HL-60/S4 treated with retinoic acid at 250 ng/mL for 4 days and 3 days (cell line): ENCODE data around the gene AKAP13.

Experiments used
- in situ Hi-C: fragments of 300-500 bp; cut with MboI; formaldehyde crosslinking; loops from 2 replicates; pipeline ENCODE4 v1.7.0; 2022; ENCODE audit warnings: low sequenced_read_pairs

The AKAP13 gene

DNA sequence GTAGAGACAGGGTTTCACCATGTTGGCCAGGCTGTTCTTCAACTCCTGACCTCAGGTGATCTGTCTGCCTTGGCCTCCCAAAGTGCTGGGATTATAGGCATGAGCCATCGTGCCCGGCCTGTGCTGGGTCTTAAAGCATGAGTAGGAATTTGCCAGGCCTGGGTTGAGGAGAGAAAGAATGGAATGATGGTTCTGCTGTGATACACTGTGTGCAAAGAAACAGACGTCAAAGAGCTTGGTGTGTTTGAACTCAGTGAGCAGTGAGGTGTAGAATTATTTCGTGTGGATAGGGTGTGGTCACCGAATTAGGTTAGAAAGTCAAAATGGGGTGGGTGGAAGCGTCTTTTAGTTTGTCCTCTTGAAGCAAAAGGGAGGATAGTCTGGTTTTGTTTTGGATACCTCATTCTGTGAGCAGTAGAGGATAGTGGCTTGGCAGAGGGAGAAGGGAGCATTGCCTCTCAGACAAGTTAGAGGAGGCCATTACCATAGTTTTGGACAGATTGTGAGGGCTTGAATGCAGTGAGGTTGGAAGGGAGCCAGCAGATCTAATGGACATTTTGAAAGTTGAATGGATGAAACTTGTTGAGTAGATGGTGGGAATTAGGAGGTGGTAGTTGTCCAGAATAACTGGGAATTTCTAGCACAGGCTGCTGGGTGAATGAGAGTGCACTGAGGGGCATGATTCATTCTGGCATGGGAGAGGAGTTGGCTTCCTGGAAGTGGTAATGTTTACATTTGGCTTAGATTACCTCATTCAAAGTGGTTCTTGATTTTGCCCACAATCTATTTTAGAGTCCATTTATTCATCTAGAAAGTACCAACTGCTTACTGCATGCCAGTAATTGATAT is 27.2 kb downstream of the AKAP13 start:
- in situ Hi-C loops: no loop called here

DNA sequence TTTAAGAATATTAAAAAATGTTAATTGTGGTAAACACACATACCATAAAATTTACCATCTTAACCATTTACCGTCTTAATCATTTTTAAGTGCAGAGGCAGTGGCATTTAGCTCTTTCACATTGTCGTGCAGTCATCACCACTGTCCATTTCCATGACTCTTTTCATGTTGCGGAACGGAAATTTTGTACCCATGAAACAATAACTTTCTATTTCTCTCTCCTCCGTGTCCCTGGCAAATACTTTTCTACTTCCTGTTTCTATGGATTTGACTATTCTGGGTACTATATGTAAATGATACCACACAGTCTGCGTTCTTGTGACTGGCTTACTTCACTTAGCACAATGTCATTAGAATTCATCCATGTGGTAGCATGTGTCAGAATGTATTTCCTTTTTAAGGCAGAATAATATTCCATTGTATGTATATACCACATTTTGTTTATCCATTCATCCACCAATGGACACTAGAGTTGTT is 27.9 kb downstream of the AKAP13 start:
- in situ Hi-C loops: no loop called here

DNA sequence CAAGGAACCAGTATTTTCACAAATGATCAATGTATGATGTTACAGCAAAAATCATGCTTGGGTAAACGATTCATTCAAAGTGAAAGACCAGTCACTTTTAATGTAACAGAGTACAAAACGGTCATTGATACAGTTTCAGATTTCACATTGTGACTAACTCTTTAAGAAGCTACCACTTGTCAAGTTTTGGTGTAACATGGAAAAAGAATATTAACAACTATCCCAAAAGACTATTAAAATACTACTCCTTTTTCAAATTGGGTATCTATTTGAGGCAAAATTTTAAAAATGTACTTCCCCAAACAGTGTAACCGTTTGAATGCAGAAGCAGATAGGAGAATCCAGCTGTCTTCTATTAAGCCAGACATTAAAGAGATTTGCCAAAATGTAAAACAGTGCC is 31.7 kb downstream of the AKAP13 start:
- in situ Hi-C loops: no loop called here

DNA sequence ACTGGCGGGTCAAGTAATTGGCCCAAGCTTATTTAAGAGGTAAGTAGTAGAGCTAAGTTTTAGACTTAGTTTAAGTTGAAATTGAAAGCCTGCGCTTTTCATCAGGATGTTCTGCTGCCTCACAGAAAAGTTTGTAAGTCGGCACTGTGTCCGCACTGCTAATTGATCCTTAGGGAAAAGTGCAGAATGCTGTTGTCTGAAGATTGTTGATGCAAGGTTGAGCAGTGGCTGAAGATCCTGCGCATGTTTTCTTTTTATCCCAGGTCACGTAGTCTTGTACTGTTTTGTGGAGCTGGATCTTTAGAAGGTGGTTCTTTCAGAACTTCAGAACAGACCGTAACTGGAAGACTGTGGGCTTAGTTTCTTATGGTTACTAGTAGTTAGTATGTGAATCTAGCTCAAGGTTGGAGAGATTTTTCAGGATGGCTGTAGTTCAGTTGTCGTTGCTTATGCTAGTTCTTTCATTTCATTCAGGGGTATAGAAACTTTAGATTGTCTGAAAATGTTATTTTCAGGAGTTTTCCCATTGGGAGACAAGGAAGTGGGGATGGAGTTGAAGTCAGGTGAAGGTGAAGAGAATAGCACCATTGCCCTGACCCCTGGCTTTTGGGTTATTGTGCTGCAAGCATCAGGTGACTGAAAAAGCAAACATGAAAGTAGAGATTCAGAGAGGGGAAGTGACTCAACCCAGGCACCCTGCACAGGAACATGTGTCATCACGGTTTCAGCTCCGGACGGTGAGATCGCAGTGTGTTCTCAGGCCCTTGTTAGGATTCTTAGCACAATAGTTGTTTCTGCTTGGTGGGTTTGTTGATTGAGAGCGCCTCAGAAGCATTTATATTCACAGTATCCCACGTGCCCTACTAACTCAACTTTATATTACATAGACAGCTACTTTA is 32.8 kb downstream of the AKAP13 start:
- in situ Hi-C loops: no loop called here

GRCh38 chr15:85414037-85414436 is 33.6 kb downstream of the AKAP13 start:
- in situ Hi-C loops: no loop called here

GRCh38 chr15:85414495-85414894 is 34.1 kb downstream of the AKAP13 start:
- in situ Hi-C loops: no loop called here

DNA sequence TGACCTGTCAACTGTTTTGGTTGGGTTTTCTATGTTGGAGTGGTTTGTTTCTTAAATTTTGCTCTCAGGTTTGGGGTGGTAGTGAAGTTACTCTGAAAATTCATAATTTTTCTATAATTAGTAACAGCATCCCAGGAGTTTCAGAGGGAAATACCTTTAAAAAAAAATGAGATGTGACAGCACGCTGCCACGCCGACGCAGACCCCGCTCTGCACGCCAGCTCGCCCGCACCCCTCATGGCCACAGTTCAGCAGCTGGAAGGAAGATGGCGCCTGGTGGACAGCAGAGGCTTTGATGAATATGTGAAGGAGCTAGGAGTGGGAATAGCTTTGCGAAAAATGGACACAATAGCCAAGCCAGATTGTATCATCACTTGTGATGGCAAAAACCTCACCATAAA is 34.6 kb downstream of the AKAP13 start:
- in situ Hi-C loops: no loop called here

DNA sequence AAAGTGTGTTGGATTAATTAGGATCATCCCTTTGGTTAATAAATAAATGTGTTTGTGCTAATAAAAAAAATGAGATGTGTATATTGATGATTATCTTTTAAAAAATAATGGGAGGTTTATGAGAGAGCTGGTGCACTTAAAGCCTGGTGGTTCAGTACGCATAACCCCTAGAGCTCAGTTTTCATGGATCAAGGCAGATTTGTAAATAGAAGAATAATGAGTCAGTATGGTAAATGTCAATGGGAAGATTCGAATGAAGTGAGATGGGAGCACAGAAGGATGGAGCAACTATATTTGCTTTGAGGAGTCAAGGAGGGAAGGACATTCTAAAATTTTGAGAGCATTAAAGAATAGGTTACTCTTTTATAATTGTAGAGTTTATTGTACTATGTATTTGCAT is 35.4 kb downstream of the AKAP13 start:
- in situ Hi-C loops: no loop called here

- in situ Hi-C loops: no loop called here
Measured at GRCh38 chr15:85417276-85417675, 36.9 kb downstream of the AKAP13 start.

DNA sequence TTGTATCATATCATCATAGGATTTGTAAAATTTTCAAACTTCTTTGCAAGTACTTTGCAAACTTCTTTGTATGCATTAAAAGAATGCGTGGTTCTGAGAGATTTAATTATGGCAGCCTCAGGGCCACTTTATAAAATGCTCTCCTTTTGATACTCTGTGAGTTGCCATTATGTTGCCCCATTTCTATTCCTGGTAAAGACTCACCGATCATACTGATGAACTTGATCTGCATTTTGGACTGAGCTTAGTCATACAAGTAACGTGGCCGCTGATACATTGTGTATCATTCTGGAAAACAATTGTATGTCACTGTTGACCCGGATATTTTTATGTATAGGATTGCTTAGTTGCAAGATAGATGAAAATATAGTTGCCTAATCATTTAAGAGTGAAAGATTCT is 38.8 kb downstream of the AKAP13 start:
- in situ Hi-C loops: no loop called here

DNA sequence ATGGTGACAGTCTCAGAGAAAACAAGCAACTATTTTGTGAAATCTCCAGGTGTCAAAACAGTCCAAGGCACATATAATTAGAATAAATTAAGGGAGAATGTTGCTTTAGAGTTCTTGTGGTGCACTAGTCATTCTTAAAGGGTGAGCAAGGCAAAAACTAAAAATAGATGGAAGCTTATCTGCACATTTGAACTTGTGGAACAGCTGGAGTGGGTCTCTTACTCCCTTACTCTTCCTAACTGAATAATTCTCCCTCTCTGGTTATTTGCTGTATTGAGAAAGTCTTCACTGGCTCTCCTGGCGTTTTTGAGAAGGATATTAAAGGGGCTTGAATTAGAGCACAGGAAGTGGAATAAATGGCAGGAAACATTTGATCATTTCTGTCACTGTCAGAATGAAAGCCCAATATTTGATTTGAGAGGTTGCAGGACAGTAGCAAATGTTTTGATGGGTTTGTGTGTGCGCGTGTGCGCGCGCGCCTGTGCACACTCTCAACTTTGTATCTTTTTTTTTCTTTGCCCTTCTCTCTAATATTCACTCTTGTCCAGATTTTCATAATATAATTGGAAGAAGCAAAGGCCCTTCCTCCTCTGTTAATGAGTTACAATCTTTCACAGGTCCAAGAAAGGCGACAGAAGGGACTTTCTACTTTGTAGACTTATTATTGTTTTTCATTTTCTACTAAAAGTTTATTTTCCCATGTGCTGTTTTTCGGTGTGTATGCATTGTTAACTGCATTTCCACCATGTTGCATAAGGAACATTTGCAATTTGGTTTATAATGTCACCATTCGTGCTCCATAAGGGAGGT is 40.9 kb downstream of the AKAP13 start:
- in situ Hi-C loops: no loop called here

DNA sequence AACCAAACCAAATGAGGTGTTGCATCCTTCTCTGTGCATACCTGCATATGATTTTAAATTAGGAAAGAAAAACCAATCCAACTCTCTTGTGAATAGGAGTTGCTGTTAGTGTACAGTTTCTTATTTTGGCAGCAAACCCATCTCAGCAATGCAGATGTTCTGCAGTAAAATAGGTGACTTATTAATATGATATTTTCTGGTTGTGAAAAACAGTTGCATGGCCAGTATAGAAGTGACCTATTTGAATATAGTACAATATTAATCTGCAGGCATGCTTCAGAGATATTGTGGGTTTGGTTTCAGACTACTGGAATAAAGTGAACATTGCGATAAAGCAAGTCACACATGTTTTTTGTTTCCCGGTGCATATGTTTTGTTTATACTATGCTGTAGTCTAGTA is 42.2 kb downstream of the AKAP13 start:
- in situ Hi-C loops: no loop called here

DNA sequence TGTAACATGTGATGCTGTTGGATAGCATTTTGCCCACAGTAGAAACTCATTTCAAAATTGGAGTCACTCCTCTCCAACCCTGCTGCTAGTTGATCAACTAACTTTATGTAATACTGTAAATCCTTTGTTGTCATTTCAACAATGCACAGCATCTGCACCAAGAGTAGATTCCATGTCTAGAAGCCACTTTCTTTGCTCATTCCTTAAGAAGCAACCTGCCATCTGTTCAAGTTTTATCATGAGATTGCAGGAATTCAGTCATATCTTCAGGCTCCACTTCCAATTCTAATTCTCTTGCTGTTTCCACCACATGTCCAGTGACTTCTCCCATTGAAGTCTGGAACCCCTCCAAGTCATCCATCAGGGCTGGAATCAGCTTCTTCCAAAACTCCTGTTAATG is 42.9 kb downstream of the AKAP13 start:
- in situ Hi-C loops: no loop called here

DNA sequence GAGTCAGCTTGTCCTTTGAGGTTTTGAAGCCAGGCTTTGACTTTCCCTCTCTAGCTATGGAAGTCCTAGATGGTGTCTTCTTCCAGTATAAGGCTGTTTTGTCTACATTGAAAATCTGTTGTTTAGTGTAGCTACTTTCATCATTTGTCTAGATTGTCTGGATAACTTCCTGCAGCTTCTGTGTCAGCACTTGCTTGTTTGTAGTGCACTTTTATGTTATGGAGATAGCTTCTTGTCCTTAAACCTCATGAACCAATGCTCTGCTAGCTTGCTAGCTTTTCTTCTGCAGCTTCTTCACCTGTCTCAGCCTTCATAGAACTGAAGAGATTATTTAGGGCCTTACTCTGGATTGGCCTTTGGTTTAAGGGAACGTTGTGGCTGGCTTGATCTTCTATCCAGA is 43.8 kb downstream of the AKAP13 start:
- in situ Hi-C loops: no loop called here

DNA sequence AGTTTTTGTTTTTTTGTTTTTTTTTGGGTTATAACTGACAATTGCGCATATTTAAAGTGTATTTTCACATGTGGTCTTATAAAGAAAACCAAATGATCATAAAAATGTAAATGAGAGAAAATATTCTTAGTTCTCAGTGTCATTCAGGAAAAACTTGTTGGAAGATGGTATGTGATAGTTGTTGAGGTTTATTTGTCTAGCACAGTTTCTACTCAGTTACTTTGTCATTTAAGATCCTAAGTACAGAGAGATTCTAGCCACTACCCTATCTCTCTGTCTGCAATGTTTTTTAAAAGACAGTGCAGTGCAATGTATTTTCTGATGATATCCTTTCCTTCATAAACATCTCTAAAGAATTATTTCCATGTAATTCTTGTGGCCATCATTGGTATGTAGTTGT is 46.1 kb downstream of the AKAP13 start:
- in situ Hi-C loops: no loop called here

- in situ Hi-C loops: no loop called here
Measured at GRCh38 chr15:85427286-85428028, 47.1 kb downstream of the AKAP13 start.

GRCh38 chr15:85429522-85429921 is 49.1 kb downstream of the AKAP13 start:
- in situ Hi-C loops: no loop called here

DNA sequence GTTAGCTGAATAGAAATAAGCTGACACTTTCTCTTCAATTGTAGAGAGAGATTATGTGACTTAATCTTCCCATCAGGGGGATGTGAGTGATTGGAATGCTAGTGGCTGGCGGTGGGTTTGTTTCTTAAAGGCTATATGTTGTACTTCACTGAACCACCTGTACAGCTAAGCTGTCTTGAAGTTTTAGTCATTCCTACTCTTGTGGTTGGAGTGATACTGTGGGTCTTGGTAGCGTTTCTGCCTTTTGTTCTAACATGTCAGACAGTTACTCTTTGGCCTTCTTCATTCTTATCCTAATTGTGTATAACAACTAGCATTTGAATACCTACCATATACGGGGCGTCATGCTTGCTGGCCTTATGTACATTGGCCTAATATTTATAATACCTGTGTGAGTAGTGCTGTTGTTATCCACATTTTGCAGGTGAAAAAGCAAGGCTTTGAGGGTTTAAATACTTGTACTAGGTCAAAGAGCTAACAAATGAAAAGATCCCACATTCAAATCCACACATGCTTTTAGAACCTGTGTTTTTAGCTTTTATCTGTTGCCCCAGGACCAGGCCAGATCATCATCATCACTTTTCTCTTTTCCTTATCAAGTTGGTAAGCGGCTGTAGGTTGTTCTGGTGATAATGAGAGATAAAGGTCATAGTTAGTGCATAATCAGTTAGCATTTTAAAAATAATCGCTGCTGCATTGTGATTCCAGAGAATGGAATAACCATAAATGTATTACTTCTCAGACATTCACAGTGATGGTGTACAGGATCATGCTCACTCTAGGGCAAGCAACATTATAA is 50.2 kb downstream of the AKAP13 start:
- in situ Hi-C loops: no loop called here

DNA sequence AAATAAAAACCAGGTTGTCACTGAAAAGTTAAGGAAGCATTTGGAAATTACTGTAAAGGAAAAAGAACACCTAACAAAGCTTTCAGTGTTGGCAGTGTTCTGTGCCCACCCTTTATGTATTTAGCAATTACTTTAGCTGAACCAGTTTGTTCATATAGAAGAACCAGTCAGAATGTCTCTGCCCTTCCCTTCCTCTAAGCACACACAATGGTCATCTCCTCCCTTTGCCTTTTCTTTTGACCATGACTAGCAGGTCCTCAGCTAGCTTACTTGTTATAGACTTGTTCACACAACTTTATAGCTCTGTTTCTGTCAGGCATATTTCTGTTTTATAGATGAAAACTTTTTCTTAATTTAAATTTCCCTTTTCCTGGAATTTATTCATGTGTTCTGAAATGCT is 59.6 kb downstream of the AKAP13 start:
- in situ Hi-C loops: no loop called here

DNA sequence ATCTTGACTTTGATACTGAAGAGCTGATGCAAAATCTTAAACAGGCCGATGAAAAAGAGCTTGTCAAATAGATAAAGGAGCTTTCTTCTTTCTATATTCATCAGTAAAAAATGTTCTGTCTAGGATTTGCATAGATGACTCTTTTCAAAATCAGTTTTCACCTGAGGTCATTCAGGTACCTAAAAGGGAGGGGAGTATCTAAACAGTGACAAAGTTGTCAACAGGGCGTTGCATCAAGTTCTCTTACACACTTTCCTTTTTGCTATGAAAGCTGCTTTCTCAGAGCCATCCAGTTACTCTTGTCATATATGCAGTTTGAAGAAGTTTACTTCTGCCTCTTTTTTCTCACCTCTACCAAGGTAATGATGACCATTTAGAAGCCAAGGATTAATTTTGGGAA is 60.0 kb downstream of the AKAP13 start:
- in situ Hi-C loops: no loop called here
